ENCODE data around the gene GPN2. TPM values are rescaled to one million over a fixed set of nuclear protein-coding genes. Genes with fewer than 3 reads are reported as not detected.
A peak's percentile ranks its signal among the peaks of the same experiment; 100 is the strongest.
"Not testable (repeated sequence)": the region's sequence is repeated elsewhere in the genome, so short reads cannot be mapped to it uniquely, and the experiment has no call there.

Gene GPN2
- total RNA-seq, 2 experiments from 2014 or later, result 17.5 to 46.6 TPM

DNA sequence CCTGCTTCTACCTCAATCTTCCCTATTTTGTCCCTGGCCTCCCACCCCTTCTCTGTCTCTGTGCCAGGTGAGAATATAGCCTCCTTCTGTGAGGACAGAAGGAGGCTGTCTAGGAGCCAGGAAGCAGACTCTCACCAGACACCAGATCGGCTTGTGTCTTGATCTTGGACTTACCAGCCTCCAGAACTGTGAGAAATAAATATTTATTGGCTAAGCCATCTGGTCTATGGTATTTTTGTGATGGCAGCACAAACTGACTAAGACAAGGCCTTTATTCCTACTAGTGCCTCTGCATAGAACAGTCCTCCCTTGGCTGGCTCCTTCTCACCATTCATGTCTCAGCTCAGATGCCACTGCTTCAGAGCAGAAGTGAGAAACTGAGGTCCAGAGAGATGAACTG is 1.9 kb downstream of the GPN2 start:
- H3K9me2 ChIP-seq (ENCODE audit: insufficient read depth, low read length), result no peaks in the 10 kb centered on the region
- TF ChIP-seq, protein P1, sequence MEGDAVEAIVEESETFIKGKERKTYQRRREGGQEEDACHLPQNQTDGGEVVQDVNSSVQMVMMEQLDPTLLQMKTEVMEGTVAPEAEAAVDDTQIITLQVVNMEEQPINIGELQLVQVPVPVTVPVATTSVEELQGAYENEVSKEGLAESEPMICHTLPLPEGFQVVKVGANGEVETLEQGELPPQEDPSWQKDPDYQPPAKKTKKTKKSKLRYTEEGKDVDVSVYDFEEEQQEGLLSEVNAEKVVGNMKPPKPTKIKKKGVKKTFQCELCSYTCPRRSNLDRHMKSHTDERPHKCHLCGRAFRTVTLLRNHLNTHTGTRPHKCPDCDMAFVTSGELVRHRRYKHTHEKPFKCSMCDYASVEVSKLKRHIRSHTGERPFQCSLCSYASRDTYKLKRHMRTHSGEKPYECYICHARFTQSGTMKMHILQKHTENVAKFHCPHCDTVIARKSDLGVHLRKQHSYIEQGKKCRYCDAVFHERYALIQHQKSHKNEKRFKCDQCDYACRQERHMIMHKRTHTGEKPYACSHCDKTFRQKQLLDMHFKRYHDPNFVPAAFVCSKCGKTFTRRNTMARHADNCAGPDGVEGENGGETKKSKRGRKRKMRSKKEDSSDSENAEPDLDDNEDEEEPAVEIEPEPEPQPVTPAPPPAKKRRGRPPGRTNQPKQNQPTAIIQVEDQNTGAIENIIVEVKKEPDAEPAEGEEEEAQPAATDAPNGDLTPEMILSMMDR (conservative IDR thresholded peaks at IDR 0.05; ENCODE audit: low read length), result no peak
- TF ChIP-seq EZH2phosphoT487 (IDR thresholded peaks at IDR 0.05; ENCODE audit: borderline replicate concordance, low read depth, low read length), result no peak
- H3K79me2 ChIP-seq (ENCODE audit: insufficient read depth, low read depth, low read length), result peaks cover 12% of the 10 kb centered on the region
- DNase-seq (ENCODE audit: low spot score), result no peak
- CTCF ChIA-PET (ENCODE audit: unreplicated experiment), result no interaction called here
- H2AFZ ChIP-seq (ENCODE audit: low read length), result no peak overlapping the region
- H3K27ac ChIP-seq (ENCODE audit: low read depth, low read length, poor library complexity, severe bottlenecking), result no peak overlapping the region
- BruUV-seq (replicated peaks), result no TSS peak
- H3K36me3 ChIP-seq (ENCODE audit: insufficient read depth, low read length), result peaks cover 60% of the 10 kb centered on the region
- peak overlapping the region; percentile 83 for H3K4me2 ChIP-seq (ENCODE audit: low read length)
- peaks cover 7% of the 10 kb centered on the region; the same call in 1 of the 2 replicates for H4K20me1 ChIP-seq (ENCODE audit: insufficient read depth, low read length)
- no peak overlapping the region for H3K4me3 ChIP-seq (ENCODE audit: low read depth, low read length, poor library complexity, severe bottlenecking)
- peaks cover 14% of the 10 kb centered on the region for H3K4me1 ChIP-seq (ENCODE audit: insufficient read depth, low read length, poor library complexity, severe bottlenecking)
- POLR2A ChIA-PET, result interaction anchor here (1.0 to 1.2 kb wide), 2 partner anchors 12 to 23 kb away, joined by 3 to 5 read pairs; partner anchors contain the start of gene GPATCH3
- H3K9me3 ChIP-seq (ENCODE audit: low read length), result no peaks in the 10 kb centered on the region
- intact Hi-C loops (cut with micrococcal nuclease; ENCODE audit: unreplicated experiment), result no loop called here

DNA sequence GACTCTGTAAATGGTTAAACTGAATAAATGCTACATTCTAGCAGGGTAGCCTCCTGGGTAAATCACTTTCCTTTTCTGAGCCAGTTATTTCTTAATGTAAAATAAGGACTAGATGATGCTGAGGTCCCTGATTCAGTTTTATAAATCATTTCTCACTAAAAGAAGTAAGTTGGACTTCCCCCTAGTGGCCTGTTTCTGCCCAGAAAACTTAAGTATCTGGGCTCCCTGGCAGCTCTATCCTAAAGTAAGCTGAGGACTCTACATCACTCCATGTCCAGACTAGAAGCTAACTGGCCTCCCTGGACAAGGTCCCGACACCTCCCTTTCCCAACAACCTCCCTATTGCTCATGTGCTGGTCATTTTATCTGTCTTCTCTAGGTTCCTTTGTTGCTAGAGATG is 3.0 kb downstream of the GPN2 start:
- Histone ChIP-seq H4K20me1 (ENCODE audit: insufficient read depth, low read length) (peaks cover 7% of the 10 kb centered on the region; the same call in 1 of the 2 replicates), H3K4me2 (ENCODE audit: low read length) (no peak overlapping the region), H3K27ac (ENCODE audit: low read depth, low read length, poor library complexity, severe bottlenecking) (no peak overlapping the region), H3K36me3 (ENCODE audit: insufficient read depth, low read length) (peaks cover 60% of the 10 kb centered on the region), H3K4me3 (ENCODE audit: low read depth, low read length, poor library complexity, severe bottlenecking) (no peak overlapping the region), H3K9me2 (ENCODE audit: insufficient read depth, low read length) (no peaks in the 10 kb centered on the region), H3K4me1 (ENCODE audit: insufficient read depth, low read length, poor library complexity, severe bottlenecking) (peaks cover 14% of the 10 kb centered on the region), H3K79me2 (ENCODE audit: insufficient read depth, low read depth, low read length) (peaks cover 12% of the 10 kb centered on the region), H3K9me3 (ENCODE audit: low read length) (no peaks in the 10 kb centered on the region), H2AFZ (ENCODE audit: low read length) (no peak overlapping the region)
- no peak for TF ChIP-seq EZH2phosphoT487 (IDR thresholded peaks at IDR 0.05; ENCODE audit: borderline replicate concordance, low read depth, low read length)
- TF ChIP-seq, protein P1 (conservative IDR thresholded peaks at IDR 0.05; ENCODE audit: low read length), result peak; percentile 80
- intact Hi-C loops (cut with micrococcal nuclease; ENCODE audit: unreplicated experiment), result no loop called here
- CTCF ChIA-PET (ENCODE audit: unreplicated experiment), result interaction anchor here (1.0 kb wide), 1 partner anchor 28 kb away, joined by 3 read pairs; no protein-coding TSS in a partner anchor
- POLR2A ChIA-PET, result interaction anchor here (0.7 to 1.0 kb wide), 2 partner anchors 18 to 98 kb away, joined by 5 to 12 read pairs; no protein-coding TSS in a partner anchor
- peak; percentile 58 for DNase-seq (ENCODE audit: low spot score)
- no TSS peak for BruUV-seq (replicated peaks)

DNA sequence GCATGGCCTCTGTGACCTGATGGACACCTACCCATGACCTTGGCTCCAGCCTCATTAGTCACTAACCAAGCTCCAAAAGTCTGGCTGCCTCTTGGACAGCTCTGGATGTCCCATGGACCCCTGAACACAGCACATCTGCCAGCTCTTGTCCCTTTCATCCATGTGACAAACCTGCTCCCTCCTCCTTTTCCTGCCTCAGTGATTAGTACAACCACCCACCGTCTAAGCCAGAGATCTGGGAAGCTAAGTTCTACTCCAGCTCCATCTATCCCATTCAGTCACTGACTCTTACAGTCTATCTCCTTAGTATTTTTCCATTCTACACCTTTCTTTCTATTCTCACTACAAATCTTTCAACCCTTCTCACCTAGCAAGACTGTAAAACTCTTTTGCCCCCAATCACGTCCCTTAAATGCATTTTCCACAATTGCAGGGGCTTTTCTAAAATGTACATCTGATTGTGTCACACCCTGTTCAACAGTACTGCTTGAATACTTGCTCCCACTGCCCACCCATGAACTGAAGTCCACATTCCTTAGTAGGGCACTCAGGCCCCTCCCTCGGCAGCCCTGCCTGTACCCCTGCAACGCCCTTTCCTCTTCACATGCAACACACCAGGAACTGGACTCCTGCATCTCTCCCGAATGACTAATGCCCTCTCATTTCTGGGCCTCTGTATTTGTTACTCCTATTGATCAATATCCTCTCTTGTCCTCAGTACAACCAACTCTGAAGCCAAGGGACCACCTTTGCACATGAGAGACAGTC is 7.2 kb downstream of the GPN2 start:
- Histone ChIP-seq H3K27ac (ENCODE audit: low read depth, low read length, poor library complexity, severe bottlenecking) (no peak overlapping the region), H2AFZ (ENCODE audit: low read length) (no peak overlapping the region), H3K4me1 (ENCODE audit: insufficient read depth, low read length, poor library complexity, severe bottlenecking) (peaks cover under 1% of the 10 kb centered on the region), H3K36me3 (ENCODE audit: insufficient read depth, low read length) (peaks cover 75% of the 10 kb centered on the region), H4K20me1 (ENCODE audit: insufficient read depth, low read length) (no peaks in the 10 kb centered on the region), H3K4me3 (ENCODE audit: low read depth, low read length, poor library complexity, severe bottlenecking) (no peak overlapping the region), H3K4me2 (ENCODE audit: low read length) (no peak overlapping the region), H3K9me3 (ENCODE audit: low read length) (no peaks in the 10 kb centered on the region), H3K79me2 (ENCODE audit: insufficient read depth, low read depth, low read length) (no peaks in the 10 kb centered on the region), H3K9me2 (ENCODE audit: insufficient read depth, low read length) (no peaks in the 10 kb centered on the region)
- ChIA-PET POLR2A (interaction anchor here (0.7 to 1.7 kb wide), 3 partner anchors 15 to 73 kb away, joined by 3 to 5 read pairs (median 3); no protein-coding TSS in a partner anchor), CTCF (ENCODE audit: unreplicated experiment) (interaction anchor here (0.6 to 1.1 kb wide), 2 partner anchors 55 to 279 kb away, joined by 3 read pairs; no protein-coding TSS in a partner anchor)
- no peak for DNase-seq (ENCODE audit: low spot score)
- intact Hi-C loops (cut with micrococcal nuclease; ENCODE audit: unreplicated experiment), result no loop called here
- TF ChIP-seq EZH2phosphoT487 (IDR thresholded peaks at IDR 0.05; ENCODE audit: borderline replicate concordance, low read depth, low read length), result no peak
- TF ChIP-seq, protein P1 (conservative IDR thresholded peaks at IDR 0.05; ENCODE audit: low read length), result no peak
- BruUV-seq (replicated peaks), result TSS peak; percentile 40

DNA sequence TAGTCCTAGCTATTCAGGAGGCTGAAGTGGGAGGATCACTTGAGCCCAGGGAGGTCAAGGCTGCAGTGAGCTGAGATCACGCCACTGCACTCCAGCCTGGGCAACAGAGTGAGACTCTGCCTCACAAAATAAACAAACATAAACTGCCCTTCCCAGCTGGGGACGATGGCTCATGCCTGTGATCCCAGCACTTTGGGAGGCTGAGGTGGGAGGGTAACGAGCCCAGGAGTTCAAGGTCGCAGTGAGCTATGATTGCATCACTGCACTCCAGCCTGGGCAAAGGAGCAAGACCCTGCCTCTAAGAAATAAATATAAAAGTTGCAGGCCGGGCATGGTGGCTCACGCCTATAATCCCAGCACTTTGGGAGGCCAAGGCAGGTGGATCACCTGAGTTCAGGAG is 8.5 kb downstream of the GPN2 start:
- H3K9me2 ChIP-seq (ENCODE audit: insufficient read depth, low read length); DNase-seq (ENCODE audit: low spot score); H3K4me2 ChIP-seq (ENCODE audit: low read length); H4K20me1 ChIP-seq (ENCODE audit: insufficient read depth, low read length); H2AFZ ChIP-seq (ENCODE audit: low read length); H3K9me3 ChIP-seq (ENCODE audit: low read length); H3K4me3 ChIP-seq (ENCODE audit: low read depth, low read length, poor library complexity, severe bottlenecking); intact Hi-C loops (cut with micrococcal nuclease; ENCODE audit: unreplicated experiment); H3K27ac ChIP-seq (ENCODE audit: low read depth, low read length, poor library complexity, severe bottlenecking); BruUV-seq (replicated peaks); H3K79me2 ChIP-seq (ENCODE audit: insufficient read depth, low read depth, low read length): not testable (repeated sequence)
- Histone ChIP-seq H3K4me1 (ENCODE audit: insufficient read depth, low read length, poor library complexity, severe bottlenecking) (peaks cover 10% of the 10 kb centered on the region), H3K36me3 (ENCODE audit: insufficient read depth, low read length) (peaks cover 85% of the 10 kb centered on the region)
- ChIA-PET POLR2A (interaction anchor here (0.9 to 1.2 kb wide), 2 partner anchors 9 to 14 kb away, joined by 3 read pairs; partner anchors contain the start of gene GPN2), CTCF (ENCODE audit: unreplicated experiment) (interaction anchor here (0.6 to 1.1 kb wide), 2 partner anchors 277 to 279 kb away, joined by 3 to 4 read pairs; no protein-coding TSS in a partner anchor)
